GM19372 (cell line): ENCODE data around the gene SLC22A23.

Experiments
- ATAC-seq: cut with Tn5 transposase; IDR thresholded peaks from one replicate; pipeline ENCODE4 v1.9.1; 2021; ENCODE audit warnings: mild to moderate bottlenecking, low read depth, moderate library complexity; ENCODE audit not compliant: unreplicated experiment

Gene SLC22A23

GRCh38 chr6:3356824-3357420 lies 99.9 kb downstream of the SLC22A23 start:
- no peak for ATAC-seq

- peak; percentile 90 for ATAC-seq
These were observed 100.6 kb downstream of the SLC22A23 start for GRCh38 chr6:3356056-3356823.

GRCh38 chr6:3355358-3356055 lies 101.3 kb downstream of the SLC22A23 start:
- no peak for ATAC-seq

GRCh38 chr6:3355011-3355357 lies 101.9 kb downstream of the SLC22A23 start:
- ATAC-seq, result no peak

DNA sequence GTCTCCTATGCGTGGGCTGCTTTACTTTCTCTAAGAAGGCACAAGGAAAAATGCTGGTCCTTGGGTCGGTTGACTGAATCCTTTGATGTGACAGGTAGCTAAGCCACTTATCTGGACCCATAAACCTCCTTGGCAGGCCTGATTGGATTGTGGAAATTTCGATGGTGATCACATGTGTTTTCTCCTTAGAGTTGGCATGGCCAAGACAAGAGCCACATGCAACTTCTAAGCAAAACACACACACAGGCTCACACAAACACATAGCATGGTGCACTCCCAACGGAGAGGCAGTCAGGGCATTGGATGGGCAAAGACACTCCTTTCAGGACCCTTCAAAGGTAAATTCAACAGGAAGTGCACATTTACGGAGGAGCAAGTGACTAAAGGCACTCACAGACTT lies 102.9 kb downstream of the SLC22A23 start:
- no peak for ATAC-seq

- no peak for ATAC-seq
These were observed 103.5 kb downstream of the SLC22A23 start for GRCh38 chr6:3353213-3353903.

GRCh38 chr6:3352678-3353077 lies 104.2 kb downstream of the SLC22A23 start:
- ATAC-seq, result no peak

GRCh38 chr6:3351829-3352524 lies 104.9 kb downstream of the SLC22A23 start:
- no peak for ATAC-seq

- no peak for ATAC-seq
These were observed 105.7 kb downstream of the SLC22A23 start for GRCh38 chr6:3351105-3351676.

- no peak for ATAC-seq
These were observed 106.5 kb downstream of the SLC22A23 start for GRCh38 chr6:3350252-3350796.

- ATAC-seq, result no peak
These were observed 107.2 kb downstream of the SLC22A23 start for GRCh38 chr6:3349388-3350251.

DNA sequence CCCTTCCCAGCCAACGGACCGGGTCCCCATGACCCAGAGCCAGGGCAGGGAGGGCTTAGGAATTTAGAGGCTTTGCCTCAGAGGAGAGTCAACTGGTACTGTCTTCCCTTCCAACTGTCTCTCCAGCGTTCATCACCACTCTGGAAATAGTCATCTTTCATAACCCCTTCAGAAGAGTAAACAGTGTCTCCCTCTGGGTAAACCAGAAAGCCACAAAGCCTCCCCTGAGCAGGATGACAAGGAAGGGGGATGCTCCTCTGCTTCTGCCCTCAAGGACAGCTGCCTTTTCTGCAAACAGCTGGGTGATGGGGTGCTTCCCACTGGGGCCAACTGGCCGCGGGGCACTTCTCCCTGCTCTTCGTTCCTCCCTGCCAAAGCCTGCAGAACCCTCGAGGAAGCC lies 108.0 kb downstream of the SLC22A23 start:
- no peak for ATAC-seq

DNA sequence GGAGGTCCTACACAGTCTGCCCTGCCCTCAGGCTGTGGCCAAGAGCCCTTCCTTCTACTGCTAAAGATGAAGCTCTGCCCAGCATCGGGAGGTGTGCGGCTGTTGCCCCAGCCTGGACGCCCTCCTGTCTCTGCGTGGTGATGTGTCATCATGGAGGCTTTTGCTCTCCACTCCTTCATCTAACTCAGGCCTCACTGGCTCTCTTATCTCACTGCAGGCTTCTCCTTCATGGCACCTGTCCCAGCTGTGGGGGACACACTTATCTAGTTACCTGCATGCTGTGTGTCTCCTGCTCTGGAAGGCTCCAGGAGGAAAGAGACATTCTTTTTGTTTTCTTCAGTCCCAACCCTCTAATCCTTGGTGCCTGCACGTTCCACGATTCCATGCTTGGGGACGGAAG lies 109.0 kb downstream of the SLC22A23 start:
- ATAC-seq, result no peak

- no peak for ATAC-seq
These were observed 109.6 kb downstream of the SLC22A23 start for GRCh38 chr6:3347247-3347646.

- no peak for ATAC-seq
These were observed 110.4 kb downstream of the SLC22A23 start for GRCh38 chr6:3346476-3346875.

- no peak for ATAC-seq
These were observed 111.0 kb downstream of the SLC22A23 start for GRCh38 chr6:3345836-3346235.

DNA sequence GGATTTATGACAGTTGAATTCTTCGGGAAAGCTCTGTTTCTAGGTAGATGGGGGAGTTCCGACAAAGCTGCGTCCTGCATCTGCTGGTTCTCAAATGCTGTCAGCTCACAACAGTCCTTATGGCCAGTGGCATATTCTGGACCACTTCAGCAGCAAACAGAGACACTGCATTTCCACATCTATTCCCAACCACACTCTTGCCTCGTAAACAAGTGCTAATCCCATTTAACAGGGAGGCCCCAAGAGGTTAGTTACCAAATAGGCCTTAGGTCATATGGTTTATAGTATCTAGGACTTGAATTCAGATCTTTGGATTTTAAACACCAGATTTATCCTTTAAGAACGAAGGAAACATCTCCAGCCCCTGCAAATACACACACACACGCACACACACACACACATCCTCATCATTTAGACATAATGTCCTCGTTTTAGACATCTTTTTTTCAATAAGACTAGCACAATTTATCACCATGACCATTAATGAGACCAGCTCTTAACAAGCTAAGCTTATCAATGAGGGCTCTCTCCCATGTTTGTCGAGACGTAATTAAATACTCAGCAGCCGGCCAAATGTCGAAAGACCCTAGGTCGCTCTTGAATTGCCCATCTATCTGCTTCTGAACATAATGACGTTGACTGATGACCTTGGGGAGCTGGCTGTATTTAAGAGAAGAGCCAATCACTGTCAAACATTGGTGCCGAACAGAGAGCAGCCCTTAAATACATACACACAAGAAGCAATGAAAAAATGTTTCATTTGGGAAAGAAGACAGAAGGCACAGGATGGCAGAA lies 113.6 kb downstream of the SLC22A23 start:
- ATAC-seq, result no peak

- ATAC-seq, result no peak
These were observed 115.4 kb downstream of the SLC22A23 start for GRCh38 chr6:3341467-3341866.
